Activated CD4-positive, alpha-beta T cell treated with anti-CD3 and anti-CD28 coated beads, Interleukin-10, Interleukin-2, amounts not matched to agents 100 ng/mL and 50 ng/mL, durations not matched to agents 16 hours and 8 hours (primary cell): Measurements from ENCODE around the gene MED13.
"Not testable (repeated sequence)": the region's sequence is repeated elsewhere in the genome, so short reads cannot be mapped to it uniquely, and the experiment has no call there.

Experiments used
- DNase-seq: peaks from one replicate; pipeline ENCODE4 v3.0.0-alpha.2; 2020

Gene MED13

DNA sequence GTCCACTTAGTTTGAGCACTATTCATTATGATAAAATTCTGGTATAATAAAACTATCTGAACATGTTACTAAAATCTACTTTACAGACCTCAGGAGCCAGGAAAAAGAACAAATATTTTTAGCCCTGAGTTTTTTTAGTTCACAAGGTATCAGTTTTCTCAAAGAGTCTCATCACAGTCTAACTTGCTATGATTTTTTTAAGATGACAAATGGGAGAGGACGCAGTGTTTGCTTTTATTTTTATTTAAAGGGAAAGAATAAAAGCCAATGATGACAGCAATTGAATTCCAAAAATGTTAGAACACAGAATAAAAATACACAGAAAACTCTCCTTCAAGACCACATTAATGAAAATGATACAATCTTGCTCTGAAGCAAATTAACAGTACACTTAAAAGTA lies 7.4 kb downstream of the MED13 start:
- no peak for DNase-seq

DNA sequence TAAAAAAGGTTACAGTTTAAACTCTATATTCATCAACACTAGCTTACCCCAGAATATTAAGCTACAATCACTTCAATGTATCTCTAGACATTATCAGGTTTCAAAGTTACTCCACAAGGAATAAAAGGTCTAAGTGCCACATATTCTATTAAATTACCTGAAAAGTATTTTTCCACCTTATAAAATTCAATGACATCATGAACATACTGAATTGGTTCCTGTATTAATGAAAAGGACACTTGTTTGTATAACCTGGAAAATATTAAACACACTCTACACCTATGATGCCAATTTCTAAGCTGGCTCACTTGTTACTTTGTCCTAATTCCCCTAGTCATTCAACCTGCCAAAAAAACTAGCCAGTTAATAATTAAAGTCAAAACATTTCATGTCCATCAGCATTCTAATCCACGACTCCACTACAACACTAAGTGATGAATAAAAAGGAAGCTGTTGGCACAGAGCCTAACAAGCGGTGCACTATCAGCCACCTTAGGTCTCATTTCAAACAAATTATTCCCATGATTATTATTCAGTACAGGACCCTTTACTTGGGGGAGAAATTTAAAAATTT lies 12.2 kb downstream of the MED13 start:
- DNase-seq, result no peak

DNA sequence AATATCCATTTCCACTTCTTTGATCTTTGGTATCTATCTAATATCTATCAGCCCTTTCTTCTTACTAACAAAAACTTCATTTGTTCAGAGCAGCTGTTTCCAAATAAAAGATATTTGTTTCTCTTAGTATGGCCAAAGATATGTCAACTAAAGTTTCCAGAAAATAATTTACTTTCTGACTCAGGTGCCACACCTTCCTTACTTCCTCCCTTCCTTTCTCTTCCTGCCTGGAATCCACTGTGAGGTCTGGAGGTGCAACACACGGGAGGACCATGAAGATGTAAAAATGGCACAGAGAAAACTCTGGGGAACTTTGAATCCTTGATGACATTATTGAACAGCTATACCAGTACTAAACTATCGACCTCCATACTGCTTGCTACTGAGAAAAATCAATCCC lies 14.0 kb downstream of the MED13 start:
- DNase-seq, result no peak

DNA sequence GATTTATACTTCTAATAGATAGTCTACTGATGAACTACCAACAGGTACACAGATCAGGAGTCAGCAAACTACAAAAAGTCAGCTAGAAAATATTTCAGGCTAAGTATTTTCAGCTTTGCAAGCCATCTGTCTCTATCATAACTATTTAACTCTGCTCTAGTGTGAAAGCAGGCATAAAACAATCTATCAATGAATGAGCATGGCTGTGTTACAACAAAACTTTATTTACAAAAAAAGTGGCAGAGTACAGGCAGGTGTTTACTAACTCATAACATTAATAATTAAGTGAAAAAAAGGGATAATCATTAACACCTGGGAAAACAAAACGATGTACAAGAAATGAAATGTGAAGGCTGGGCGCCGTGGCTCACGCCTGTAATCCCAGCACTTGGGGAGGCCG lies 15.8 kb downstream of the MED13 start:
- DNase-seq, result no peak

DNA sequence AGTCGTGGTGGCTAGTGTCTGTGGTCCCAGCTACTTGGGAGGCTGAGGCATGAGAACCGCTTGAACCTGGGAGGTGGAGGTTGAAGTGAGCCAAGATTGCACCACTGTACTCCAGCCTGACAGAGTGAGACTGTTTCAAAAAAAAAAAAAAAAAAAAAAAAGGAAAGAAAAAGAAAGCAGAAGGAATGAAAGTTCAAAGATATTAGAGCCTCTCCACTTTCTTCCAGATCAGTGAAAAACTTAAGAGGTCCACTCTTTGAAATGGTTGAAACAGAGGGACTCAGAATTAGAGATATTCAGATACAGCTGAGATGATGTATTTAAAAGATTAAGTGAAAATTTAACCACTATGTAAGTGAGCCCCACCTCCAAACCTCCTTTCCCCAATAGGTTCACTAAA lies 16.8 kb downstream of the MED13 start:
- no peak for DNase-seq

DNA sequence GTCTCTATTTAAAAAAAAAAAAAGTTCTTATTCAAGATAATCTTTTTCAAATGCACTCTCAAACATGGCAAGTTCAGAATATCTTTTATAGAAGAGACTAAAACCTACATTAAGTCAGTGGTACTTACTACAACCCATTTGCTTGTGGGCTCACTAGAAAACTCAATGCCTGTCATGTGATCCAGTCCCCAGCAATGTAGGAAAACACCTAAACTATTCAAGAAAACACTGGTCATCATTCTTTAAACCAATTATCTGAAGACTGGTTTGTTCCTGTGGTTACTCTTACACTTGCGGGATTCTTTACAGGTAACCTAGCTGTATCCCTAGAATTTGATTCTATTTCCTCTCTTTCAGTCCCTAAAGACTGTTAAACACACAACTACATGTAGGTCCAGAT lies 19.6 kb downstream of the MED13 start:
- no peak for DNase-seq

DNA sequence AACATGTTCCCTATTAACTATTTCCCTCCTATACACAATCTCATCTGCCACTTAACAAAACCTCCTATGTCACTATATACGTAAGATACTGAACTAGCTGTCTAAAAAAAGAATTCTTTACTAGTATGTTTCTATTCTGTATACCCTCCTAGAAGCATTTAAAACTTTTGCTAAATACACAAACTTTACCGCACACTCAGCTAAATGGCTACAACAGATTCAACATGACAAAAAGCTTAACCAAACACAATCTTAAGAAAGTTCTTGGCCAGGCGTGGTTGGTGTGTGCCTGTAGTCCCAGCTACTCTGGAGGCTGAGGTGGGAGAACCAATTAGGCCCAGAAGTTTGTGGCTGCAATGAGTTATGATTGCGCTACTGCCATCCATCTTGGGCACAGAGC lies 20.0 kb downstream of the MED13 start:
- DNase-seq, result no peak

DNA sequence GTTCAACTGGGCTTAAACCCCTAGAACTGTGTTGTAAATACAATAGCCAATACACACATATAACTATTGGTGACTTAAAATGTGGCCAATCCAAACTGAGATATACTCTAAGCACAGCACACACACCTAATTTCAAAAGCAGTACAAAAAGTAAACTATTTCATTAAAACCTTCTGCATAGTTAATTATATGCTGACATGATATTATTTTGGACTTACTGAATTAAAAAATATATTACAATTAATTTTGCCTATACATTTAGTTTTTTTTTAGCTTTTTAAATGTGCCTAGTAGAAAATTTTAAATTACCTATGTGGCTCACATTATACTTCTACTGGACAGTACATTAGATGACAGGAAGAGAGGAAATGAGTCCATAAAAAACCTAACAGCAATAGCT lies 21.5 kb downstream of the MED13 start:
- no peak for DNase-seq

DNA sequence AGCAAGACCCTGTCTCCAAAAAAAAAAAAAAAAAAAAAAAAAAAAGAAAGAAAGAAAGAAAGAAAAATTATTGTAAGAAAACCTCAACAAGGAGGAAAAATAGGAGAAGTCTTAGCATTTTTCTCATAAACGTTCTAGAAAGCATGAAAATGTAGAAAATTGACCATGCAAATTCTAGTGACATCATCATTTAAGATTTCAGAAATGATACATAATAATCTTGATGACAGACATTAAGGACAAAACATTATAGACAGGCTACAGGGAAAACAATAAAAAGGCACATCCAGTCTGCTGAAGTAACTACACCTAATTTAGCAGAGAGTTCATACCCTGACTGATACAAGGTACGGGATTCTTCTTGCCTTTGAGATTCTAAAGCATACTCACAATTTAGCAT lies 21.9 kb downstream of the MED13 start:
- no peak for DNase-seq

DNA sequence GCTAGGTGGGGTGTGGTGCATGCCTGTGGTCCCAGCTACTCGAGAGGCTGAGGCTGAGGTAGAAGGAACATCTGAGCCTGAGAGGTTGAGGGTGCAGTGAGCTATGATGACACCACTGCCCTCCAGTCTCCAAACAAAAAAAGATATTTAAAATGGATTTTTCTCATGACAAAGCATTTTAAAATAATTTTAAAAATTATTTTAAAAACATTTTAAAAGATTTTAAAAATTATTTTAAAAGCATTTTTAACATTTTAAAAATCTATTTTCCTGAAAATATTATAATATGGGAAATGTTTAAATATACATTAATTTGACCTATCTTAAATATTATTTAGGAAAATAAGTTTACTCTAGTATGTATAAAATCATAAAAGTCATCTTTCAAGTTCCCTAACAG lies 26.8 kb downstream of the MED13 start:
- DNase-seq, result no peak

DNA sequence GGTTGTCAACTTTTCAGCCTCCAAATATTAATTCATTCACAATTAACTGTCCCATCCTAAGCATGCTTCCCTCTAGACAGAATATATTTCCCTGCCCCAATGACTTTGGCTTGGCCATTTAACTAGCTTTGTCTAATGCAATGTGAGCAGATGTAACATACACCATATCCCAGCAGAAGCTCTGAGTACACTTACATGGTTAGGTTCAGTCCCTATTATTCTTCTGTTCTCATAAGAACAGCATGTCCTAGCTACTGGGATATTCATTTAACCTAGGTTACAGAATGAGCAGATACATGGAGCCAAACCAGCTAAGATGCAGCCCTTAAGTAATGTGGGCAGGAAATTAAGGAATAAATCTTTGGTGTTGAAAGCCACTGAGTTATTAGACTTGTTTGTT lies 31.8 kb downstream of the MED13 start:
- DNase-seq, result no peak

DNA sequence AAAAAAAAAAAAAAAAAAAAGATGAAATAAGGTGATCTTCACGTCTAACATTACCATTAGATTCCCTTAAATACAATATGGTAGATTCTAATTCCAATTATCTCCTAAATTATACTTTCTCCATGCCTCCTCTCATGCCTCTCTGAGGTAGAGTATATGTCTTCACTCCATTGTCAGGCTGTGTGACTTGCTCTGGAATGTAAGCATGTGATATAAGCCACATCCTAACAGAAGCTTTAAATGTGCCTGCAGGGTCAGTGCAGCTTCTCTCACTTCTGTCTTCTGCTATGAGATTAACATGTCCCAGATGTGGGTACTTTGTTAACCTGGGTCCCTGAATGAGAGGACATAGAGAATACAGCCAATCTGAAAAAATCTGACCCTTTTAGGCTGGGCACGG lies 32.6 kb downstream of the MED13 start:
- no peak for DNase-seq

DNA sequence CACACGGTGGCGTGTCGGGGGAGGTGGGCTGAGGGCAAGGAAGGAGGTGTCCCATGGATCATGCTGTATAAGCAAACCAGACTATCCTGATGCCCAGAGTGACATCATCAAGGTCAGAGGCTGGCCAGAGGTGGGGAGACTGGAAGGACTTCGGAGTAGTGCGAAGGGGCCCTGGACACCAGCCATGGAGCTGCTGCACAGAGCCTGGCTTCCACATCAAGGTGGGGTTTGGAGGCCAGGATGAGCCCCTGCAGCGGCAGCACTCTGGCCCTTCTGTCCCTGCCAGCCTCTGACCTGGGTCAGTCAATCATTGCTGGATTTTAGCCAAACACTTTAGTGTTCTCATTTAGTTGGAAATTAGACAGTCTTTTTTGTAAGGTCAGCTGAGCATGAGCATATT lies 34.8 kb downstream of the MED13 start:
- DNase-seq, result no peak

DNA sequence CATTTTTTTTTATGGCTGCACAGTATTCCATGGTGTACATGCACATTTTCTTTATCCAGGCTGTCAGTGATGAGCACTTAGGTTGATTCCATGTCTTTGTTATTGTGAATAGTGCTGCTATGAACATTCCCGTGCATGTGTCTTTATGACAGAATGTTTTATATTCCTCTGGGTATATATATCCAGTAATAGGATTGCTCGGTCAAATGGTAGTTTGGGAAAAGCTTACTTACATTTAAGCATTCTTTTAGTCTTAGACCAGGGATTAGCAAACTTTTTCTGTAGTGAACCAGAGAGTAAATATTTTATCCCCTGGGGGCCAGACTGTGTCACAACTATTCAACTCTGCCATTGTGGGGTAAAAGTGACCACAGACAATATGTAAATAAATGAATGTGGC lies 40.2 kb downstream of the MED13 start:
- DNase-seq, result no peak

DNA sequence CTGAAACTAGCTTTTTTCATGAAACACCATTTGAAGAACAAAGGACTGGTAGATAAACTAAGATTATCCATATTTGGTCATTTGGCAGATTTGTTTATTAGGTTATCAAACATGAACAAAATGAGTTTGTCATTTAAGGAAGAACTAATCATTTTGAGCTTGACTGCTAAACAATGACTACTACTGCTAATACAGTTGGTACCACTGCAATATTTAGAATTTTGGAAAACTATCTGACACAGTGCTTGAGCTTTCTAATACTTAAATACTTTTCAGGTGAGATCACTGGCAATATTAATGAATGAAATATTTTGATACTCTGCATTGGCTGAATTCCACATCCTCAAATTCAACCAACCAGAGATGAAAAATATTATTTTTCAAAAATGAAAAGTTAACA lies 47.2 kb downstream of the MED13 start:
- DNase-seq, result no peak

DNA sequence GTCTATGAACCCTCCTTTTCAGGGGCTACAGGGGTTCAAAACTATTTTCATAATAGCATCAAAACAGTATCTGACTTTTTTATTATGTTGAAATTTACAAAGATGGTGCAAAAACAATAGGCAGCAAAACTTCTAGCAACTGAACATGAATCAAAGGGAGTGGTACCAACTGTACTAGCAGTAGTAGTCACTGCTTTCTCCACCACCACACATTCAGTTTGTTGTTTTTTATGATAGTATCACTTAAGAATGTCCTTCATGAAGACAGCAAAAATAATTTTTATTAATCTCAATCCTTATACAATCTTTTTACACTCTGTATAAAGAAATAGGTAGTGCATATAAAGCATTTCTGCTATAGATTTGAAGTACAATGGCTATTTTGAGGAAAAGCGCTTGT lies 47.6 kb downstream of the MED13 start:
- DNase-seq, result no peak

DNA sequence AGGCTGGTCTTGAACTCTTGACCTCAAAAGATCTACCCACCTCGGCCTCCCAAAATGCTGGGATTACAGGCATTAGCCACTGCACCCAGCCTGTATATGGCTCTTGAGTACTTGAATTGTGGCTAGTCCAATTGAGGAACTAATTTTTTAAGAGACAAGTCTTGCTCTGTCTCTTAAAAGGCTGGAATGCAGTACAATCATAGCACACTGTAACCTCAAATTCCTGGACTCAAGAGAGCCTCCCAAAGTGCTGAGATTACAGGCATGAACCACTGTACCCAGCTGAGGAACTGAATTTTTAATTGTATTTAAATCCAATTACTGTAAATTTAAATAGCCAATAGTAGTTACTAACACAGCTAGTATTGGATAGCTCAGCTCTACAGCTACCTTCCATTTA lies 50.6 kb downstream of the MED13 start:
- DNase-seq, result no peak

DNA sequence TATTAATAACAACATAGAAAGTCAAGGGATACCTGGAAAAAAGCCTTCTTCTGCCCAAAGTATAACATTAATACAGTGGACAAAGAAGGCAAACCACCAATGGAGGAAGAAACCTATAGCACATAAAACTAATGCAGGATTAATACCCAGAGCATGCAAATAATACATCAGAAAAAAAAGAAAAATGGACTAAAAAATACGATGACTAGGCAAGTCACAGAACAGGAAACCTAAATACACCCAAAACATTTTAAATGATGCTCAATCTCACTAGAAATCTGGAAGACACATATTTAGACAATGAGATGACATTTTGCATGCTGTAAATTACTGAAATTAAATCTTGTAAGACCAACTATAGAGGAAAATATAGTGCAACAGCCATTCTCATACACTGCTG lies 55.9 kb downstream of the MED13 start:
- DNase-seq, result no peak

DNA sequence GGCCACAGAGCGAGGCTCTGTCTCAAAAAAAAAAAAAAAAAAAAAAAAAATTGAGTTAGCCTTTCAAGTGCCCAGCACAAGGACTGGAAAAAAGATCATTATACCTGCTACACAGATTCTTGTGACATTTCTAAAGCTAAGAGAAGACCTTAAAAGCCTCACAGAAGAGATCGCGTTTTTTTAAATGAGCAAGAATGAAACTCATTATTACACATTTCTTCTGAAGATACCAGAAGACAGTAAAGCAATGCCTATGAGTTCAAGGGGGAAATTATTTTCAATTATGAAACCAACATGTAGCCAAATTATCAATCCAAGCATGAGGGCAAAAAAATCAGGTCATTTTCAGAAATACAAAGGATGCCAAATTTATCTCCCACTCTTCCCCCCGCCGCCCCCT lies 56.8 kb downstream of the MED13 start:
- DNase-seq, result peak; percentile 51

DNA sequence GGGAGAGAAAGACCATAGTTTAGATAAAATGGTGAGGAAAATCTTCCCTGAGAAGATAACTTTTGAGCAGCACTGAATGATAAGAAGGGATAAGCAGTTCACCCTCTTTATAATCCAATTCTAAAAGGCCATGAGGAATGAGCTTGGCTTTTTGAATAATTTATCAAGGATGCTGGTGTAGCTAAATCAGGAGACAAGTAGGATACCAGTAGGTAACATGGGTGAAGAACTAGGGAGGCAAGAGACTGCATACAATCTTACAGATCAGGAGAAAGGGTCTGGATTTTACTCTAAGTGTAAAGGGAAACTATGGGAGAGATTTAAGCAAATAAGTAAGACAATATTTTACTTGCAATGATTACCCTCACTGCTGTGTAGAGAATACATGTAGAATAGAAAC lies 60.7 kb downstream of the MED13 start:
- DNase-seq, result no peak

DNA sequence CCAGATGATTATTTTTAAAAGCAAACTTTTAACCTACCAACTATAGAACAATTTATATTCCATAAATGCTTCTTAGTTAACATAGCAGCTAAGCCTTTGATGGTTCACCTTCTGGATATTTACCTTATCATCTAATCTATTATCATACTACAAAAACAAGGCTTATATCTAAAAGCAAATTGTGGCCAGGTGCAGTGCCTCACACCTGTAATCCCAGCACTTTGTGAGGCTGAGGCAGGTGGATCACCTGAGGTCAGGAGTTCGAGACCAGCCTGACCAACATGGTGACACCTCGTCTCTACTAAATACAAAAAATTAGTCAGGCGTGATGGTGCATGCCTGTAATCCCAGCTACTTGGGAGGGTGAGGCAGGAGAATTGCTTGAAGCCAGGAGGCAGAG lies 61.9 kb downstream of the MED13 start:
- DNase-seq, result not testable (repeated sequence)

DNA sequence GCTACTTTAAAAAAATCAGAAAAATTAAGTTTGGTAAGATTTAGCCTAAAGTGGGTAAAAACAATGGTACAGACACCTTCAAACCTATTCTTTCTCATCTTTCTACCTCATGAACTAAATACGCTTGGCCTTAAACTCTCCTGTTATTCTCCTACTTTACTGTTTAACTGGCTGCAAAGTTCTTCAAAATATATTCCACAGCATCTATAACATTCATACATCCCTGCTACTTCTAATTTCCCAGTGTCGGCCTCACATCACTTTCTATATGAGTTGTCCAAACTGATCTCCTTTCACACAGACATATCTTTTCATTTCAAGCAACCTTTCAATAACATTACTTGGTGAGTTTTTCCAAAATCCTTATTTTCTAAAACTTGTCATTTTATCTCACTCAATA lies 64.0 kb downstream of the MED13 start:
- no peak for DNase-seq

DNA sequence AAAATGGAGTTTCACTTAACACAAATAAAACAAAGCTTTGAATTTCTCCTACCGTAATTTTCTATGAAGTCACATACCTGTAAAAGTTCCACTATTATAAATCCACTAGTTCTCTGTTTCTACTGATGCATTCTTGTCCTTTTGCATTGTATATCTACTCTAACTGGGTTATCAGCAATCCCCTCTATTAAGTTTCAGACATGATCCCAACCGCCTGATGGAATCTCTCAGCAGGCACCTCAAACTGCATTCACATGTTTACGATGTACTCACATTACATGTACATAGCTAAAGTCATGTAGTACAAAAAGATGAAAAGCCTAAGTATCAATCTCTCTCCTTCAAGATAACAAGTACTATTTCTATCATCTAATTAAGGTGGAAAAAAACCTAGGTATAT lies 64.9 kb downstream of the MED13 start:
- no peak for DNase-seq

DNA sequence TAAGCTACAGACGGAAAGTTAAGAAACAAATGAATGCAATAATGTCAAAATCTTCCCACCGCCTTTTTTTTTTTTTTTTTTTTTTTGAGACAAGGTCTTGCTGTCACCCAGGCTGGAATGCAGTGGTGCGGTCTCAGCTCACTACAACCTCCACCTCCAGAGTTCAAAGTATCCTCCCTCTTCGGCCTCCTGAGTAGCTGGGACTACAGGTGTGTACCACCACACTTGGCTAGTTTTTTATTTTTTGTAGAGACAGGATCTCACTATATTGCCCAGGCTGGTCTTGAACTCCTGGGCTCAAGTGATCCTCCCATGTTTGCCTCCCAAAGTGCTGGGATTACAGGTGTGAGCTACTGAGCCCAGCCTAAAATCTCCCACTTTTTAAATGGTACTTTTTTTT lies 66.5 kb downstream of the MED13 start:
- DNase-seq, result not testable (repeated sequence)

DNA sequence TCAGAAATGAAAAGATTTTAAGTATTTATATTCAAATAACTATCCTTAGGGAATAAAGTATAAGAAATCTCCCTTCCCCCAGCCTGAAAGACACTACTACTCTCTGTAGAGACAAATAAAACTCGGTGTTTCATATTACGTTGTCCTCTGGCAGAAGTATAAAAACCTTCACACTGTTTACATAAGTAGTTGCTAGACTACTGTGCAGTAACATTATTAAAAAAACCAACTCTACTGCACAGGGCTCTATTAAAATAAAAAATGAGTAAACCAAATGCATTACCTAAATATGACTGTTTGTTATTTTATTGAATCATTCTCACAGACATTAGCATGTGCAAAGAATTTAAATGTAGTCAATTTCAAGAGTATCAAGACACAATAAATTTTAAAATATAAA lies 67.4 kb downstream of the MED13 start:
- DNase-seq, result no peak
